Subcutaneous preadipocyte (primary cell): Measurements from ENCODE around the gene CSN3. TPM values are rescaled to one million over a fixed set of nuclear protein-coding genes. Genes with fewer than 3 reads are reported as not detected.

ENCODE experiments used
- total RNA-seq: library from RNA; depleted of rRNA; stranded (reverse); fragments of >200 nt; gene quantifications from 2 replicates; pipeline ENCODE4 v1.2.3, GENCODE V29; 2012

CSN3 gene
- total RNA-seq: not detected in 2 replicates

GRCh38 chr4:70242297-70242696 lies at the start of gene CSN3:
CSN3 (plus strand) TSS chr4:70242597; CDS start chr4:70244820, 2,223 bp downstream.

GRCh38 chr4:70195425-70195824 lies 47.0 kb upstream of the CSN3 start, which contains the start of gene ODAM:
ODAM (plus strand) TSS chr4:70195725; CDS start chr4:70196544, 819 bp downstream.

GRCh38 chr4:70225824-70226223 lies 16.6 kb upstream of the CSN3 start, which contains the start of gene FDCSP:
FDCSP (plus strand) TSS chr4:70226124; CDS start chr4:70231195, 5,071 bp downstream.

Other genes starting within 250 kb of the CSN3 start
- gene STATH, start 246.6 kb upstream of the CSN3 start, total RNA-seq: not detected in 2 replicates
- gene HTN3, start 214.1 kb upstream of the CSN3 start, total RNA-seq: not detected in 2 replicates
- not detected in 2 replicates for gene HTN1, start 192.2 kb upstream of the CSN3 start, total RNA-seq
- not detected in 2 replicates for gene PRR27, start 88.4 kb upstream of the CSN3 start, total RNA-seq
- not detected in 2 replicates for gene ODAM, start 46.9 kb upstream of the CSN3 start, total RNA-seq
- gene FDCSP, start 16.5 kb upstream of the CSN3 start, total RNA-seq: not detected in 2 replicates
- gene CABS1, start 92.4 kb downstream of the CSN3 start, total RNA-seq: not detected in 2 replicates
- not detected in 2 replicates for gene SMR3A, start 118.2 kb downstream of the CSN3 start, total RNA-seq
- not detected in 2 replicates for gene SMR3B, start 140.5 kb downstream of the CSN3 start, total RNA-seq
- not detected in 2 replicates for gene OPRPN, start 155.3 kb downstream of the CSN3 start, total RNA-seq
- not detected in 2 replicates for gene MUC7, start 229.6 kb downstream of the CSN3 start, total RNA-seq